Smooth muscle cell (in vitro differentiated cells): Measurements from ENCODE around the gene PPP1R8. TPM values are rescaled to one million over a fixed set of nuclear protein-coding genes. Genes with fewer than 3 reads are reported as not detected.

Experiments used
- polyA plus RNA-seq: library from polyadenylated mRNA; unstranded; fragments of >200 nt; fragmentation: Nextera tagmentation; extraction: Ambion mirVana; gene quantifications from 2 replicates; pipeline ENCODE4 v1.2.1, GENCODE V29; 2016
- small RNA-seq: library from RNA; depleted of rRNA; stranded (forward); fragments of <200 nt; gene quantifications from one replicate; pipeline ENCODE3, GENCODE V24; 2014
- total RNA-seq: library from RNA; depleted of rRNA; stranded (reverse); fragments of >200 nt; gene quantifications from 2 replicates; pipeline ENCODE4 v1.2.3, GENCODE V29; 2014

Gene PPP1R8
- total and polyA plus RNA-seq, 2 experiments from 2014 or later = 14.4 to 36.4 TPM

Small RNAs within 50 kb of the gene (small RNA-seq; reads per million reads assigned to genes)
- gene RNU6-1245P (not detected), gene SCARNA1 (201 reads per million, percentile 99 among the genes with 10 or more reads in this experiment)

Other genes with a start within 250 kb of the PPP1R8 start
- gene AHDC1, start 226.6 kb upstream of the PPP1R8 start, total RNA-seq = 8.4 and 12.2 TPM in 2 replicates
- 12.2 and 15.6 TPM in 2 replicates for gene AHDC1, start 226.6 kb upstream of the PPP1R8 start, polyA plus RNA-seq
- 1.3 TPM in 1 of 2 replicates, not detected in the other for gene FGR, start 195.6 kb upstream of the PPP1R8 start, total RNA-seq
- 0.10 and 0.65 TPM in 2 replicates for gene FGR, start 195.6 kb upstream of the PPP1R8 start, polyA plus RNA-seq
- 16.3 and 26.7 TPM in 2 replicates for gene IFI6, start 158.6 kb upstream of the PPP1R8 start, total RNA-seq
- gene IFI6, start 158.6 kb upstream of the PPP1R8 start, polyA plus RNA-seq = 43.7 and 51.5 TPM in 2 replicates
- gene FAM76A, start 104.8 kb upstream of the PPP1R8 start, total RNA-seq = 9.0 and 16.0 TPM in 2 replicates
- gene FAM76A, start 104.8 kb upstream of the PPP1R8 start, polyA plus RNA-seq = 2.3 and 3.1 TPM in 2 replicates
- gene STX12, start 57.6 kb upstream of the PPP1R8 start, total RNA-seq = 49.6 and 50.7 TPM in 2 replicates
- gene STX12, start 57.6 kb upstream of the PPP1R8 start, polyA plus RNA-seq = 20.6 and 22.0 TPM in 2 replicates
- 1.6 and 3.2 TPM in 2 replicates for gene THEMIS2, start 41.8 kb downstream of the PPP1R8 start, total RNA-seq
- 4.2 and 4.6 TPM in 2 replicates for gene THEMIS2, start 41.8 kb downstream of the PPP1R8 start, polyA plus RNA-seq
- 28.1 and 39.5 TPM in 2 replicates for gene RPA2, start 83.8 kb downstream of the PPP1R8 start, total RNA-seq
- gene RPA2, start 83.8 kb downstream of the PPP1R8 start, polyA plus RNA-seq = 27.0 and 38.5 TPM in 2 replicates
- 1.3 TPM in 1 of 2 replicates, not detected in the other for gene SMPDL3B, start 104.2 kb downstream of the PPP1R8 start, total RNA-seq
- 0.41 and 1.7 TPM in 2 replicates for gene SMPDL3B, start 104.2 kb downstream of the PPP1R8 start, polyA plus RNA-seq
- 10.7 and 11.6 TPM in 2 replicates for gene XKR8, start 129.2 kb downstream of the PPP1R8 start, total RNA-seq
- gene XKR8, start 129.2 kb downstream of the PPP1R8 start, polyA plus RNA-seq = 16.3 and 19.4 TPM in 2 replicates